Erythroblast (primary cell): ENCODE results near the gene RAB11FIP4.

Experiments
- GATA1 ChIP-seq: IDR thresholded peaks from 2 replicates; pipeline ENCODE4 v1.6.1; 2011; ENCODE audit warnings: low read depth, mild to moderate bottlenecking, control low read depth, low read length, moderate library complexity
- POLR2A ChIP-seq: IDR thresholded peaks from 2 replicates; pipeline ENCODE4 v1.6.1; 2011; ENCODE audit warnings: mild to moderate bottlenecking, low read length

DNA sequence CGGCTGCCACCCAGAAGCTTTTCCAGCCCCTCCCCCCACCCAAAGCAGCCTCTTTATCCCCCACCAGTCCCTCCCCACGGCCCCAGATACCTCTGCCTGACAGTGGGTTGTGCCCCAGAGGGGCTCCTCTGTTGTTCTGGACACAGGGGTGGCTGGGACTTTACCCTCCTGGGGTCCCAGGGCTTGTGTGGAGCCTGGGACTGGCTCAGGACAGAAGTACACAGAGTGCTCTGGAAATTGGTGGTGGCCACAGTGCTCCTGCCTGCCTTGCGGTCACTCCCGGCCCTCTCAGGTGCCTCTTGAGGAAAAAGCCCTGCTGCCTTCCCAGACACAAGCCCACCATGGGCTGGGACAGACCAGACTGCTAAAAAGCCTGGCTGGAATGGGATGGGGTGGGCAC lies 68.2 kb downstream of the RAB11FIP4 start:
- TF ChIP-seq POLR2A (no peak), GATA1 (no peak)
